Neutrophil (primary cell): Measurements from ENCODE around the gene CRACDL.
A peak's percentile ranks its signal among the peaks of the same experiment; 100 is the strongest.

ENCODE experiments used
- H3K27ac ChIP-seq: fragments of 200-600 bp; sonication (generic); 2 replicates; pipeline ENCODE4 v1.5.1; 2016; ENCODE audit warnings: mild to moderate bottlenecking, moderate library complexity
- H3K27me3 ChIP-seq: fragments of 200-600 bp; sonication (generic); 2 replicates; pipeline ENCODE4 v1.6.0; 2016; ENCODE audit warnings: mild to moderate bottlenecking
- H3K36me3 ChIP-seq: fragments of 200-600 bp; sonication (generic); 2 replicates; pipeline ENCODE4 v1.5.1; 2017
- H3K4me1 ChIP-seq, 2 experiments: fragments of 200-600 bp in 1 of 2; sonication (generic) in 1 of 2; 1 replicate in 1 of 2; 2 replicates in 1 of 2; pipeline versions ENCODE4 v1.5.1 to v1.6.1; 2013 to 2016; ENCODE audit warnings: low read depth in 1 of 2, low read length in 1 of 2, mild to moderate bottlenecking in 1 of 2, moderate library complexity in 1 of 2; ENCODE audit not compliant: control insufficient read depth in 1 of 2, insufficient read depth in 1 of 2
- H3K4me3 ChIP-seq, 2 experiments: fragments of 200-600 bp in 1 of 2; sonication (generic) in 1 of 2; 1 replicate in 1 of 2; 2 replicates in 1 of 2; pipeline ENCODE4 v1.5.1; 2013 to 2016; ENCODE audit warnings: low read depth in 1 of 2, low read length in 1 of 2, mild to moderate bottlenecking in 1 of 2, moderate library complexity in 1 of 2
- H3K9me3 ChIP-seq: fragments of 200-600 bp; sonication (generic); 2 replicates; pipeline ENCODE4 v1.5.1; 2016
- TF ChIP-seq, protein P1 (sequence below): fragments of 200-600 bp; sonication (generic); IDR thresholded peaks from 2 replicates; pipeline ENCODE4 v1.5.1; 2016; ENCODE audit warnings: antibody characterized with exemption

The CRACDL gene

DNA sequence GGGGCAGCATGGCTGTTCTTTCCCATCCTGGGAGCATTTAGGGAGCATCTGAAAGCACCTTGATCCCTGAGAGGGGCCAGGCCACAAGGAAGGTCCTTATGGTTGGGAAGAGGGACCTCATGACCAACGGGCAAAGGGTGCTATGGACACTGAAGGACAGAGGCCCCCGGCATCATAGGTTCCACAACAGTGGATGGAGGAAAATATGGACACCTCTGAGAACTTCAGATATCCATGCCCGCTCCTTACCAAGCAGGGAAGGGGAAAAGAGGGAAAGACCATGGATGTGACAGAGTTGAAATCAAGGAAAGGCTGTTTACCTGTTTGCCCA lies 111.0 kb downstream of the CRACDL start:
- H3K27ac ChIP-seq: peak overlapping the region; percentile 97
- H3K27me3 ChIP-seq: no peaks in the 10 kb centered on the region
- H3K9me3 ChIP-seq: no peaks in the 10 kb centered on the region
- H3K36me3 ChIP-seq: no peaks in the 10 kb centered on the region
- peaks cover 76 to 89% of the 10 kb centered on the region in 2 experiments for H3K4me1 ChIP-seq
- TF ChIP-seq, protein P1, sequence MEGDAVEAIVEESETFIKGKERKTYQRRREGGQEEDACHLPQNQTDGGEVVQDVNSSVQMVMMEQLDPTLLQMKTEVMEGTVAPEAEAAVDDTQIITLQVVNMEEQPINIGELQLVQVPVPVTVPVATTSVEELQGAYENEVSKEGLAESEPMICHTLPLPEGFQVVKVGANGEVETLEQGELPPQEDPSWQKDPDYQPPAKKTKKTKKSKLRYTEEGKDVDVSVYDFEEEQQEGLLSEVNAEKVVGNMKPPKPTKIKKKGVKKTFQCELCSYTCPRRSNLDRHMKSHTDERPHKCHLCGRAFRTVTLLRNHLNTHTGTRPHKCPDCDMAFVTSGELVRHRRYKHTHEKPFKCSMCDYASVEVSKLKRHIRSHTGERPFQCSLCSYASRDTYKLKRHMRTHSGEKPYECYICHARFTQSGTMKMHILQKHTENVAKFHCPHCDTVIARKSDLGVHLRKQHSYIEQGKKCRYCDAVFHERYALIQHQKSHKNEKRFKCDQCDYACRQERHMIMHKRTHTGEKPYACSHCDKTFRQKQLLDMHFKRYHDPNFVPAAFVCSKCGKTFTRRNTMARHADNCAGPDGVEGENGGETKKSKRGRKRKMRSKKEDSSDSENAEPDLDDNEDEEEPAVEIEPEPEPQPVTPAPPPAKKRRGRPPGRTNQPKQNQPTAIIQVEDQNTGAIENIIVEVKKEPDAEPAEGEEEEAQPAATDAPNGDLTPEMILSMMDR: no peak
- H3K4me3 ChIP-seq: peak overlapping the region; percentile 79 to 82

DNA sequence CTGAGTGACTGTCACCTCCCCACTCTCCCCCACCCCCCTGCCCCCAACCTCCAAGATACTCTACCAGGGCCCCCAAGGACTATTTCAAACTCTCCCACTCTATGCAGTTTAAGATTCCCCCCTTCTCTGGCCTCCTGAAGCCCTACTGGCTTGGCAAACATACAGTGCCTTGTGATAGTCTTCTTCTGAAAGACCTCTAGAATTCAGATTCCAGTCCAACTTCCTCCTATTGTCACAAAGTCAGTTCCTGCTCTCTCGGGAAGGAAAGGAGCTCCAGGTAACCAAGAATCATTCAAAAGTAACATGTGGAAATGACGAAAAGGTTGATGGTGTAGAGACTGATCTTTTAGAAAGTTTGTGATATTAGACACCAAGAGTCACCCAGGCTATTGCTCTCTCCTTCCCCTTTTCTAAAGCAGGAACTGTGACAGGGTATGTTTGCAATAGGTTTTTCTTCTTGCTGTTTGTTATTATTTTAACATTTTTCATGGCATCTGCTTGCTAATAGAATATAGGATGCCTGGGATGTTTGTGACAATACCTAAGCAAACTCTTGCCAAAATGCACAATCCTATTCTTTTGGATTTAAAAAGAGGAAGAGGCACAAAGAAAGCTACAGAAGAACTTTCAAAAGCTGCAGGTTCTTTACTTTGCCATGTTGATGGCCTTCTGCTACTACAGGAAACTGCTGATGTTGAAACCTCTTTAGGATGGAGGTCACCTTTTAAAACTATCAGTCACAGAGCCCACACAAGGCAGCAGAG lies 111.6 kb downstream of the CRACDL start:
- H3K9me3 ChIP-seq: no peaks in the 10 kb centered on the region
- TF ChIP-seq, protein P1: no peak
- H3K4me3 ChIP-seq: peak overlapping the region; percentile 79 to 82
- peak overlapping the region; percentile 97 for H3K27ac ChIP-seq
- H3K27me3 ChIP-seq: no peaks in the 10 kb centered on the region
- H3K4me1 ChIP-seq: peaks cover 70 to 83% of the 10 kb centered on the region in 2 experiments
- H3K36me3 ChIP-seq: no peaks in the 10 kb centered on the region

DNA sequence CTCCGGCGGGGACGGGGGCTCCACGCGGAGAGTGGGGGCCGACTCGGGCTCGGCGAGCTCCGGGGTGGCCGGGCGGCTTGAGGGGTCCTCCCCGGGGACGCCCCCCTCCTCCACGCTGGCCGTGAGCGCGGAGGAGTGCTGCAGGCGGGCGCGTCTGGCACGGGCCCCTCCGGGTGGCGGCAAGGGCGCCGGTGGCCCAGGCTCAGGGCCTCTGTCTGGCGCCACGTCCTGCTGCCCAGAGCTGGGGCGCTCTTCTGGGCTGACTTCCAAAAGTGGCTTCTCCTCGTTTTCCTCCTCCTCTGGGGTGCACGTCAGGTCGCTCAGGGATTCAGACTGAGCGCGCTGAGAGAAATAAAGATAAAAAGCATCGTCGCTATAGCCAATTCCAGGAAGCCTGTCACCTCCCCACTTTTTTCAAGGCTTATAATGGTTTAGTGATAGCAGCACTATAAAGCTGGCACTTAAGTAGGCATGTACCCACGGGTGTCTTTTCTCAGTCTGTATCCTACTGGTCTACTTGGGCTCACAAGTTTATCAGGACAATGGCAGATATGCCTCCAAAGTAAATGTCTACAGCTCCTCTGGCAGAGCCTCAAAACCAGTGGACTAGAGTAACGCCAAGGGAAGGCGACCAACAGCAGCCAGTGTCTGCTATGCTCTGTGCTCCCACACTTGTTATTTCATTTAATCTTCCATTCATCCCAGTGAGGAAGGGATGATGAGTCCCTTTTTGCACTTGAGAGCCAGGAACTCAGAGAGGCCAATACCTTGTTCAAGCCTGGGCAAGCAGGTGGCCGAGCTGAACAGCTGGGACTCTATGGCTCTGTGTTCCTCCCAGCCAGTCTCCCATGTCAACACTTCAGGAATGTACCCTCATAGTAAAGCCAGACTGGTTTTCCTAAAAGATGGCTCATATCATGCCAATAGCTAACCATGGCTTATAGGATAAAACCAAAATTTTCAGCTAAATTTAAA lies 112.5 kb downstream of the CRACDL start:
- Histone ChIP-seq H3K36me3 (no peaks in the 10 kb centered on the region), H3K9me3 (no peaks in the 10 kb centered on the region), H3K4me1 (peaks cover 60 to 74% of the 10 kb centered on the region in 2 experiments), H3K4me3 (peak overlapping the region; percentile 79 to 82), H3K27me3 (no peaks in the 10 kb centered on the region), H3K27ac (peak overlapping the region; percentile 97)
- TF ChIP-seq, protein P1: no peak

DNA sequence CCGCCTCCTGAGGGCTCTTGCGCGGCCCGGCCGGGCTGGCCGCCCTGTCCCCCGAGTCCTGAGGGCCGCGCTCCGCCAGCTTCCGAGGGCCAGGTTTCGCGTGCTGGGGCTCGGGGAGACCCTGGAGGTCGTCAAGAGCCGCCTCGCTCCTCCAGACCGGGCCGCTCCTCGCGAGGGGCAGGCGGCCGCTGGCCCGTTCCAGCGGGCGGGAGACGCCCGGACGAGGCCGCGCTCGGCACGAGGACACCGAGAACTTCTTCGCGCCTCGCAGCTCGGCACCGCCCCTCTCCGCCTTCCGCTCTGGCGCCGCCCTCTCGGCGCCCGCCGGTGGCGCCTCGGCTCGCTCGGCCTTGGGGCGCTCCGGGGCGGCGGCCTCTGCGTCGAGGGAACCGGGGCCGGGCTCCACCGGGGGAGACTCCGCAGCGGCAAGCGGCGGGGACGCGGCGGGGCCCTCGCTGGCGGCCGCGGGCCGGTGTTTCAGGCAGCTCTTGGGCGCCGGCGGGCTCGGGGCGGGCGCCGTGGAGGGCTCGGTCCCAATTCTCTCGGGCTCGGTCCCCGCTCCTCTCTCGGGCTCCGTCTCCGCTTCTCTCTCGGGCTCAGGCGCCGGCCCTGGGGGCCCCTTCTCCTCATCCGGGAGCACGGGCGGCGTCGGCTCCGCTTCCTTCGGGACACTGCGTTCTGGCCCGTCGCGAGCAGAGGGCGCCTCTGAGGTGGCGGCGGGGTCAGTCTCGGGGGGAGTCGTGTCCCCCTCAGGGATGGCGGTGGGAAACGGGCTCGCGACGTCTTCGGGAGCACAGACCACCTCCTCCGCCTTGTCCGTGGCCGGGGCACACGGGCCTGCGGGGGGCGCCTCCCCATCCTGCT lies 113.5 kb downstream of the CRACDL start:
- H3K9me3 ChIP-seq: no peaks in the 10 kb centered on the region
- H3K4me1 ChIP-seq: peaks cover 51 to 68% of the 10 kb centered on the region in 2 experiments
- no peaks in the 10 kb centered on the region for H3K27me3 ChIP-seq
- H3K4me3 ChIP-seq: peak overlapping the region; percentile 79 to 82
- H3K36me3 ChIP-seq: no peaks in the 10 kb centered on the region
- TF ChIP-seq, protein P1: peak; percentile 85
- H3K27ac ChIP-seq: peak overlapping the region; percentile 97

DNA sequence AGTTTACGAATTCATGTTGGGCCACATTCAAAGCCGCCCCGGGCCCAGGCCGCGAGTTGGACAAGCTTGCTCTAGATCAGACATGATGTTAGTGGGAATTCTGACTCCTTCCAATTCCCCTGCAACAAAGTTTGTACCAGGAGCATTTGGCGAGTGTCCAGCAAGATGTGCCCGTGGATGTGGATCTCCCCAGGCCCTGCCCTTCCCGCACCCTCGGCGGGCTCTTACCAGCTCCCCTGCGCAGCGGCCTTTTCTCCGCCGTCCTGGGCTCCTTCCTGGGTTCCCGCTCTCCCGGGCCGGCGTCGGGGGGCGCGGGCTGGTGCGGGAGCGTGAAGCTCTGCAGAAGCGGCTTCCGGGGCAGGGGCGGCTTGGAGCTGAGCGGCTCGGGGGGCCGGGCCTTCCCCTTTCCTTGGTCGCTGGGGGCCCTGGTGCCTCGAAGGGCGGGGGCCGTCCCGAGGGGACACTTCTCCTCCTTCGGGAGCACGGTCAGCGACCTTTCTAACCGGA lies 114.3 kb downstream of the CRACDL start:
- Histone ChIP-seq H3K27me3 (no peaks in the 10 kb centered on the region), H3K9me3 (no peaks in the 10 kb centered on the region)
- TF ChIP-seq, protein P1: no peak

More for the DNA sequence above, 114.3 kb downstream of the CRACDL start:
- H3K36me3 ChIP-seq: no peaks in the 10 kb centered on the region
- H3K27ac ChIP-seq: peak overlapping the region; percentile 97
- H3K4me3 ChIP-seq: peak overlapping the region; percentile 79 to 82
- H3K4me1 ChIP-seq: peaks cover 46 to 60% of the 10 kb centered on the region in 2 experiments
